ENCODE results near the gene LPIN3.

DNA sequence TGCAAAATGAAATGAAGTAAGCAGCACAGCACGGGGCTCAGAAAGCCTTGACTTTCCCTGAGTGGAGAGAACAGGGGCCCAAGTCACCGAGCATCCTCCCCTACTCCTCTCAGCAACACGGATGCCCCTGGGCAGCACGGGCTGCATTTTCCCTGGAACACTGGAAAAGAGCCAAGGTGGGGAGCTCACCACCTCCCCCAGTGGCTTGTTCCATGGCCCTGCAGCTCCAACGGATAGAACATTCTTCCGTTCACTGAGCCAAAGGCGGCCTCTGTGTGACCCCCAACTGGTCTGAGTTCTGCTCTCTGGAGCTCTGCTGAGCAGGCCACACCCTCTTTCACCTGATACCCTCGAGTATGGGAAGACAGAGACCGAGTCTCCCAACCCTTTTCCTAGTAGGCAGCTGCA, 46.8 kb downstream of the LPIN3 start:
- TF ChIP-seq EZH2 (IDR thresholded peaks at IDR 0.05), result no peak
- TF ChIP-seq POLR2AphosphoS5 (IDR thresholded peaks at IDR 0.05; ENCODE audit: borderline replicate concordance, low read depth, low read length), result no peak
- TF ChIP-seq FOXP2 (optimal IDR thresholded peaks at IDR 0.05; ENCODE audit: control extremely low read depth, extremely low read length, insufficient read depth), result no peak

All from SK-N-MC (cell line).